ENCODE data around the gene BRPF3. TPM values are rescaled to one million over a fixed set of nuclear protein-coding genes. Genes with fewer than 3 reads are reported as not detected.

The BRPF3 gene
- total RNA-seq, 2 experiments from 2014 or later: 15.3 to 15.9 TPM

- no peak overlapping the region for H3K27ac Mint-ChIP-seq
- peaks cover 13% of the 10 kb centered on the region for H3K36me3 Mint-ChIP-seq (ENCODE audit: low read depth)
- DNase-seq: no peak
- H3K27me3 Mint-ChIP-seq (ENCODE audit: low read depth): no peaks in the 10 kb centered on the region
- no peaks in the 10 kb centered on the region for H3K9me3 Mint-ChIP-seq
- intact Hi-C loops (cut with micrococcal nuclease): no loop called here
- H3K4me3 Mint-ChIP-seq: no peak overlapping the region
- CTCF ChIA-PET: no interaction called here
- H3K4me1 Mint-ChIP-seq (ENCODE audit: low read depth): no peaks in the 10 kb centered on the region
Observed at GRCh38 chr6:36220226-36220625, 23.7 kb downstream of the BRPF3 start.

DNA sequence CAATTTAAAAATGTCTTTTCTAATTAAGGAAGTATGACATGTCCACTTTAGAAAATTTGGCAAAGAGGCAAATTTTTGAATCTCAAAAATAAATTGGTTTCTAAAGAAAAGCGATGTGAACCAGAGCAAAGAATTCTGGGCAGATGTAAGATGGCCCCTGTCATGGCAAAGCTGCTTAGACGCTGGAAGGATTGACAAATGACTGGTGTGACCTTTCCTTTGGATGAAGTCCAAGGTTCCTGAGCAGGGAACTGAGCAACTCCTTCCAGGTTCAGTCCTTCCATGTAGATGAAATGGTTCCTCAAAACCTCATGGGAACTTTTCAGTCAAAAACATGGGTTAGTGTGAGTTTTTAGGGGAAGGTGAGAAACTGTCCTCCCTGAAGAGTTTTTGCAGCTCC, 25.1 kb downstream of the BRPF3 start:
- CTCF ChIA-PET: interaction anchor here (0.6 kb wide), 1 partner anchor 87 kb away, joined by 3 read pairs; no protein-coding TSS in a partner anchor
- Mint-ChIP-seq H3K27me3 (ENCODE audit: low read depth) (no peaks in the 10 kb centered on the region), H3K4me1 (ENCODE audit: low read depth) (no peaks in the 10 kb centered on the region), H3K27ac (no peak overlapping the region), H3K36me3 (ENCODE audit: low read depth) (peaks cover 12% of the 10 kb centered on the region), H3K9me3 (no peaks in the 10 kb centered on the region), H3K4me3 (no peak overlapping the region)
- no peak for DNase-seq
- intact Hi-C loops (cut with micrococcal nuclease): no loop called here

- intact Hi-C loops (cut with micrococcal nuclease): no loop called here
- no peaks in the 10 kb centered on the region for H3K4me1 Mint-ChIP-seq (ENCODE audit: low read depth)
- CTCF ChIA-PET: no interaction called here
- no peak overlapping the region for H3K4me3 Mint-ChIP-seq
- H3K27ac Mint-ChIP-seq: no peak overlapping the region
- H3K36me3 Mint-ChIP-seq (ENCODE audit: low read depth): peaks cover 11% of the 10 kb centered on the region
- DNase-seq: no peak
- no peaks in the 10 kb centered on the region for H3K9me3 Mint-ChIP-seq
- H3K27me3 Mint-ChIP-seq (ENCODE audit: low read depth): no peaks in the 10 kb centered on the region
Observed at GRCh38 chr6:36222924-36223323, 26.4 kb downstream of the BRPF3 start.

- CTCF ChIA-PET: no interaction called here
- peaks cover 5% of the 10 kb centered on the region for H3K36me3 Mint-ChIP-seq (ENCODE audit: low read depth)
- H3K27me3 Mint-ChIP-seq (ENCODE audit: low read depth): no peaks in the 10 kb centered on the region
- intact Hi-C loops (cut with micrococcal nuclease): no loop called here
- no peak overlapping the region for H3K4me3 Mint-ChIP-seq
- no peak for DNase-seq
- H3K4me1 Mint-ChIP-seq (ENCODE audit: low read depth): no peaks in the 10 kb centered on the region
- no peak overlapping the region for H3K27ac Mint-ChIP-seq
- H3K9me3 Mint-ChIP-seq: no peaks in the 10 kb centered on the region
Observed at GRCh38 chr6:36223706-36224105, 27.2 kb downstream of the BRPF3 start.

DNA sequence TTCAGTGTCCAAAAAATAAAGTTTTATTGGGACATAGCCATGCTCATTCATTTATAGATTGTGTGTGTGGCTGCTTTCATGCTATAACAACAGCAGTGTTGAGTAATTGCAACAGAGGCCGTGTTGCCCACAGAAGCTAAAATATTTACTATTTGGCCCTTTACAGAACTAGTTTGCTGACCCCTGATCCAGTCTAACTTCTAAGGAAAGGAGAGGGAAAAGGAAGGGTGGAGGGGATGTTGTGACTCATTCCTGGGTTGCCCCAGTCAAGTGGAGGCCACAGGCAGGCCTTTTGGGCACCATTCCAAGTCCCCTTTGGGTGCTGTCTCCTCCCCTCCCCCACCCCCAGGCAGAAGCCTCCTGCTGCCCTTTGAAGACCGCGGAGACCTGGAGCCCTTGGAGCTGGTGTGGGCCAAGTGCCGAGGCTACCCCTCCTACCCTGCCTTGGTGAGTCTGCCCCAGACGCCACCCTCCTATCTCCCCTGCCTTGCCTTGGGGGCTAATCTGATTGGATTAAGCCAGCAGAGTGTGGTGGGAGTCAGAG, 28.4 kb downstream of the BRPF3 start:
- CTCF ChIA-PET: no interaction called here
- intact Hi-C loops (cut with micrococcal nuclease): no loop called here
- H3K9me3 Mint-ChIP-seq: no peaks in the 10 kb centered on the region
- H3K4me1 Mint-ChIP-seq (ENCODE audit: low read depth): no peaks in the 10 kb centered on the region
- H3K36me3 Mint-ChIP-seq (ENCODE audit: low read depth): peaks cover 5% of the 10 kb centered on the region
- no peaks in the 10 kb centered on the region for H3K27me3 Mint-ChIP-seq (ENCODE audit: low read depth)
- DNase-seq: no peak
- H3K27ac Mint-ChIP-seq: no peak overlapping the region
- no peak overlapping the region for H3K4me3 Mint-ChIP-seq

- H3K36me3 Mint-ChIP-seq (ENCODE audit: low read depth): peaks cover 6% of the 10 kb centered on the region
- no peaks in the 10 kb centered on the region for H3K9me3 Mint-ChIP-seq
- intact Hi-C loops (cut with micrococcal nuclease): no loop called here
- no peak overlapping the region for H3K4me3 Mint-ChIP-seq
- H3K4me1 Mint-ChIP-seq (ENCODE audit: low read depth): no peaks in the 10 kb centered on the region
- no peaks in the 10 kb centered on the region for H3K27me3 Mint-ChIP-seq (ENCODE audit: low read depth)
- CTCF ChIA-PET: no interaction called here
- H3K27ac Mint-ChIP-seq: no peak overlapping the region
- DNase-seq: no peak
Observed at GRCh38 chr6:36226438-36227047, 30.0 kb downstream of the BRPF3 start.

DNA sequence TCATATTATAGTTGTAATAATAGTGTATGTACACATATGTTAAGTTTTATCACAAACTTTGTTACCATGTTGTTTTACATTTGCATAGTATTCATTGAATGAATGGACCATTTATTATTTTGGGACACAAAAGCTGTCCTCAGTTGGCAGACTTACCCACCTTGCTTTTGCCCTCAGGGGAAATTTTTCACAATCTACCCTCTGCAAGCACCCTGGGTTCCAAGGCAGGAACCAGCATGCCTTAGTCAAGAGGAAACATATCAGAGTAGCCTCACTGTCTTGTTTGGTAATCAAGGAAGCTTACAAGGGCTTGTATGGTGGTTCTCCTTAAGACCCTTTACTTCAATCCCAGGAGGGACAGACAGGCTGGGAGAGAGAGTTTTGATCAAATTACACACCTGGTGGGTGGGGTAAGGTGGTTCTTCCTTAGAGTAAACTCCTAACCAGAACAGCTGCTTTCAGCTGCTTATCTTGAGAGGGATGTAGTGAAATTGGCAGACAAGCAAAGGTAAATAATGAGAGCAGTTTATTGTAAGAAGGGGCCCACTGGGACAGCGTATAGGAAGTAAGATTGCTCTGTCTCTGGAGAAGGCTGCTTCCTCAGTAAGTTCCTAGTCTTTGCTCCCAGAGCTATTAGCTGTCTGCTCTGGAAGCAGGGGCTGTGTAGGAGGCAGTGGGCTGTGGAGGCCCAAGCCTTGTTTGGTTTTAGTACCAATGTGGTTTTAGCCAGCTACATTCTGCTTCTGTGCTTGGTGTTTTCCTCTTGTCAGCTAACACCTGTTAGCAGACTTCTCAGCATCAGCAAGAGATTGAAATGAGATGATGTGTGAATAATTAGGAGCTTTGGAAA, 31.1 kb downstream of the BRPF3 start:
- CTCF ChIA-PET: interaction anchor here (1.0 kb wide), 1 partner anchor 133 kb away, joined by 3 read pairs; no protein-coding TSS in a partner anchor
- H3K27me3 Mint-ChIP-seq (ENCODE audit: low read depth): no peaks in the 10 kb centered on the region
- DNase-seq: no peak
- intact Hi-C loops (cut with micrococcal nuclease): no loop called here
- H3K4me1 Mint-ChIP-seq (ENCODE audit: low read depth): no peaks in the 10 kb centered on the region
- H3K36me3 Mint-ChIP-seq (ENCODE audit: low read depth): peaks cover 6% of the 10 kb centered on the region
- H3K4me3 Mint-ChIP-seq: no peak overlapping the region
- H3K27ac Mint-ChIP-seq: no peak overlapping the region
- no peaks in the 10 kb centered on the region for H3K9me3 Mint-ChIP-seq

DNA sequence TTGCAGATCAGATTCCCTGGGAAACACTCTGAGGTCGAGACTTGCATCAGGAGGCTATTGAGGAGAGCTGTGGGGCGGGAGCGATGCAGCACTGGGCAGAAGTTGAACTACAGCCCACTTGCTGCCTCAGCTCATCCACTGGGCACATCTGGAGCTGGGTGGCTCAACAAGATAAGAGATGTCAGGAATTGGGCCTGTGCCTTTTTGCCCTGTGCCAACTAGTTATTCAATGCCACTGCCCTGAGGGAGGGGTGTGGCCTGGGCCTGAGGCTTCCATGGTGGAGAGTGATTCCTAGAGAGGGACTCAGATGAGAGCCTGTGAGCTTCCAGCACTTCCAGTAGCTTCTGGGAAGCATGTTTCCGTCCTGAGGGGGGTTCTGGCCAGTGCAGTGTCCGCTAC, 32.7 kb downstream of the BRPF3 start:
- intact Hi-C loops (cut with micrococcal nuclease): no loop called here
- H3K27me3 Mint-ChIP-seq (ENCODE audit: low read depth): no peaks in the 10 kb centered on the region
- H3K27ac Mint-ChIP-seq: no peak overlapping the region
- no peaks in the 10 kb centered on the region for H3K4me1 Mint-ChIP-seq (ENCODE audit: low read depth)
- H3K9me3 Mint-ChIP-seq: no peaks in the 10 kb centered on the region
- CTCF ChIA-PET: interaction anchor here (1.0 kb wide), 1 partner anchor 16 kb away, joined by 5 read pairs; no protein-coding TSS in a partner anchor
- H3K4me3 Mint-ChIP-seq: no peak overlapping the region
- H3K36me3 Mint-ChIP-seq (ENCODE audit: low read depth): peaks cover 4% of the 10 kb centered on the region
- no peak for DNase-seq

DNA sequence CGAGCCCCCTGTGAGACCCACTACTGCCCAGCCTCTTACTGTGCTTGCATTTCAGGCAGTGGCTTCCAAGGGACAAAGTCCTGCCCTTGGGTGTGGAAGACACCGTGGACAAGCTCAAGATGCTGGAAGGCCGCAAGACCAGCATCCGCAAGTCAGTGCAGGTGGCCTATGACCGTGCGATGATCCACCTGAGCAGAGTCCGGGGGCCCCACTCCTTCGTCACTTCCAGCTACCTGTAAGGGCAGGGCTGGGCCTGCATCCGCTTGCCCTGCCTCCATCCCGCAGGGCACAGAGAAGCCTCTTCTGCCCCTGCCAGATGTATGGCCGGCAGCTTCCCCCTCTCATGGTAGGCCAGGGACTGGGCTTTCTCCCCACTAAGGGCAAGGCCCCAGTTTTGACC, 33.8 kb downstream of the BRPF3 start:
- intact Hi-C loops (cut with micrococcal nuclease): no loop called here
- CTCF ChIA-PET: interaction anchor here (1.0 kb wide), 1 partner anchor 15 kb away, joined by 5 read pairs; no protein-coding TSS in a partner anchor
- H3K4me3 Mint-ChIP-seq: no peak overlapping the region

GRCh38 chr6:36232172-36232571, 35.6 kb downstream of the BRPF3 start:
- intact Hi-C loops (cut with micrococcal nuclease): no loop called here
- H3K27ac Mint-ChIP-seq: no peak overlapping the region
- H3K36me3 Mint-ChIP-seq (ENCODE audit: low read depth): peaks cover 2% of the 10 kb centered on the region
- CTCF ChIA-PET: no interaction called here
- H3K4me3 Mint-ChIP-seq: no peak overlapping the region
- no peaks in the 10 kb centered on the region for H3K27me3 Mint-ChIP-seq (ENCODE audit: low read depth)
- no peak for DNase-seq
- no peaks in the 10 kb centered on the region for H3K9me3 Mint-ChIP-seq
- no peaks in the 10 kb centered on the region for H3K4me1 Mint-ChIP-seq (ENCODE audit: low read depth)

More for the DNA sequence above, 33.8 kb downstream of the BRPF3 start:
- Mint-ChIP-seq H3K27me3 (ENCODE audit: low read depth) (no peaks in the 10 kb centered on the region), H3K4me1 (ENCODE audit: low read depth) (no peaks in the 10 kb centered on the region), H3K9me3 (no peaks in the 10 kb centered on the region), H3K27ac (no peak overlapping the region), H3K36me3 (ENCODE audit: low read depth) (peaks cover 2% of the 10 kb centered on the region)
- DNase-seq: no peak

GRCh38 chr6:36235309-36235708, 38.8 kb downstream of the BRPF3 start:
- Mint-ChIP-seq H3K36me3 (ENCODE audit: low read depth) (no peaks in the 10 kb centered on the region), H3K4me1 (ENCODE audit: low read depth) (no peaks in the 10 kb centered on the region), H3K9me3 (no peaks in the 10 kb centered on the region), H3K27ac (no peak overlapping the region), H3K4me3 (no peak overlapping the region), H3K27me3 (ENCODE audit: low read depth) (no peaks in the 10 kb centered on the region)
- CTCF ChIA-PET: no interaction called here
- DNase-seq: no peak
- intact Hi-C loops (cut with micrococcal nuclease): no loop called here

DNA sequence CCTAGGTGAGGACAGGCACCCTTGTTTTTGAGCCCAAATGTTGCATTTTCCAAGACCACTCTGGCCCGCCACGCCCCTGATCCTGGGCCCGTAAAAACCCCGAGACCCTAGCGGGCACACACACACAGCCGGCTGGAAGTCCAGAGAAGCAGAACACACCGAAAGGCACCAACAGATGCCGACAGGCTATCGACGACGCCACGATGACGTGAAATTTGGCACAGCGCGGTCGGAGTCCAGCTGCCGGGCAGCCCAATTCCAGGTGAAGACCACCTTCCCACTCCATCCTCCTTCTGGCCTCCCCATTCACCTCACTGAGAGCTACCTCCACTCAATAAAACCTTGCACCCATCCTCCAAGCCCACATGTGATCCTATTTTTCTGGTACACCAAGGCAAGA, 39.3 kb downstream of the BRPF3 start:
- Mint-ChIP-seq H3K4me3 (no peak overlapping the region), H3K27me3 (ENCODE audit: low read depth) (no peaks in the 10 kb centered on the region), H3K36me3 (ENCODE audit: low read depth) (no peaks in the 10 kb centered on the region), H3K27ac (no peak overlapping the region), H3K9me3 (no peaks in the 10 kb centered on the region), H3K4me1 (ENCODE audit: low read depth) (no peaks in the 10 kb centered on the region)
- no peak for DNase-seq
- CTCF ChIA-PET: interaction anchor here (1.0 kb wide), 1 partner anchor 9 kb away, joined by 3 read pairs; no protein-coding TSS in a partner anchor
- intact Hi-C loops (cut with micrococcal nuclease): no loop called here

- H3K9me3 Mint-ChIP-seq: no peaks in the 10 kb centered on the region
- DNase-seq: no peak
- H3K27me3 Mint-ChIP-seq (ENCODE audit: low read depth): peaks cover 3% of the 10 kb centered on the region
- no peaks in the 10 kb centered on the region for H3K36me3 Mint-ChIP-seq (ENCODE audit: low read depth)
- H3K4me3 Mint-ChIP-seq: no peak overlapping the region
- intact Hi-C loops (cut with micrococcal nuclease): no loop called here
- H3K4me1 Mint-ChIP-seq (ENCODE audit: low read depth): peaks cover 12% of the 10 kb centered on the region
- CTCF ChIA-PET: no interaction called here
- no peak overlapping the region for H3K27ac Mint-ChIP-seq
Observed at GRCh38 chr6:36239774-36240173, 43.2 kb downstream of the BRPF3 start.
